Mammary epithelial cell (primary cell): Measurements from ENCODE around the gene TLE7.

Experiments
- CTCF ChIP-seq, 2 donors: IDR thresholded peaks in 1 of 2; conservative IDR thresholded peaks in 1 of 2; 2 replicates each; pipeline ENCODE4 v1.5.1; 2011 to 2012; ENCODE audit warnings: inconsistent platforms in 2 of 2, low read length in 2 of 2, mild to moderate bottlenecking in 2 of 2, control low read depth in 1 of 2, low read depth in 1 of 2; ENCODE audit not compliant: insufficient read depth in 1 of 2; ENCODE audit errors: extremely low read depth in 1 of 2
- EZH2 ChIP-seq: IDR thresholded peaks from 2 replicates; pipeline ENCODE4 v1.6.1; 2012; ENCODE audit warnings: low read length, inconsistent platforms, borderline replicate concordance

GRCh38 chr16:71408536-71408935 is 33.3 kb downstream of the TLE7 start:
- TF ChIP-seq CTCF (conservative IDR thresholded peaks at IDR 0.05 in 1 of 2, IDR thresholded peaks at IDR 0.05 in 1 of 2; ENCODE audit: extremely low read depth in 1 of 2, insufficient read depth in 1 of 2, low read depth in 1 of 2, low read length in 2 of 2), result no peak
- no peak for TF ChIP-seq EZH2
